Endothelial cell (in vitro differentiated cells): ENCODE results near the gene NCCRP1. TPM values are rescaled to one million over a fixed set of nuclear protein-coding genes. Genes with fewer than 3 reads are reported as not detected.

ENCODE experiments used
- DNase-seq: peaks from one replicate; pipeline ENCODE4 v3.0.0; 2021; ENCODE audit warnings: low spot score
- H3K27ac Mint-ChIP-seq: one replicate; pipeline ENCODE4 v1.8.0; 2021; ENCODE audit warnings: mixed read lengths, inconsistent platforms; ENCODE audit not compliant: unreplicated experiment
- H3K27me3 Mint-ChIP-seq: one replicate; pipeline ENCODE4 v1.8.0; 2021; ENCODE audit warnings: mild to moderate bottlenecking, moderate library complexity, mixed read lengths, inconsistent platforms; ENCODE audit not compliant: unreplicated experiment
- H3K36me3 Mint-ChIP-seq: one replicate; pipeline ENCODE4 v1.8.0; 2021; ENCODE audit warnings: mild to moderate bottlenecking, low read depth, mixed read lengths, inconsistent platforms; ENCODE audit not compliant: unreplicated experiment
- H3K4me1 Mint-ChIP-seq: one replicate; pipeline ENCODE4 v1.8.0; 2021; ENCODE audit warnings: mild to moderate bottlenecking, mixed read lengths, inconsistent platforms; ENCODE audit not compliant: unreplicated experiment
- H3K4me3 Mint-ChIP-seq: one replicate; pipeline ENCODE4 v1.8.0; 2021; ENCODE audit warnings: mild to moderate bottlenecking, mixed read lengths, inconsistent platforms; ENCODE audit not compliant: unreplicated experiment
- H3K9me3 Mint-ChIP-seq: one replicate; pipeline ENCODE4 v1.8.0; 2021; ENCODE audit warnings: mixed read lengths, inconsistent platforms; ENCODE audit not compliant: unreplicated experiment
- total RNA-seq: library from RNA; stranded (reverse); fragmentation: NEBNext Ultra II Directional; extraction: Animal tissue kit (Norgen Biotek cat#: 25700); gene quantifications from one replicate; pipeline ENCODE4 v1.2.1, GENCODE V29; 2021; ENCODE audit not compliant: unreplicated experiment
- TF ChIP-seq, protein P1 (sequence below): fragments of 200-600 bp; sonication (generic); IDR thresholded peaks from one replicate; pipeline ENCODE4 v1.5.0; 2021; ENCODE audit warnings: antibody characterized with exemption; ENCODE audit not compliant: unreplicated experiment

The NCCRP1 gene
- total RNA-seq, 1 donor from 2014 or later = not detected

DNA sequence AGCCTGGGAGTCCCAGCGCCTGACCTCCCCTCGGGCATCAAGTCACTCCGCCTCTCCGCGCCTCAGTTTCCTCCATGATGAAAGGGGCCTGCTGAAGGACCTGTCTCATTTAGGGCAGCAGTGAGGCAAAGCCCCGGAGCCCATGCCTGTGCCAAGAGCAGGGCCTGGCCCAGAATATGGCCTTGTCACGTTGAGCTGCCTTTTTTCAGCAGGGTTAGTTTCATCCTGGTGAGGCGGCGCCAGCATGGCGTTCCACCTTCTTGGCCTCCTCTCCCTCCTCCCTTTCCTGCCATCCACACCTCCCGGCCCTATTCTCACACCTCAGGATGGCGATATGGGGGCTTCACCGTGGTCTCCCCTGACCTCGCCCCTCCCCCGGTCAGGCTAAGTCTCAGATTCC, 41.0 kb upstream of the NCCRP1 start:
- TF ChIP-seq, protein P1, sequence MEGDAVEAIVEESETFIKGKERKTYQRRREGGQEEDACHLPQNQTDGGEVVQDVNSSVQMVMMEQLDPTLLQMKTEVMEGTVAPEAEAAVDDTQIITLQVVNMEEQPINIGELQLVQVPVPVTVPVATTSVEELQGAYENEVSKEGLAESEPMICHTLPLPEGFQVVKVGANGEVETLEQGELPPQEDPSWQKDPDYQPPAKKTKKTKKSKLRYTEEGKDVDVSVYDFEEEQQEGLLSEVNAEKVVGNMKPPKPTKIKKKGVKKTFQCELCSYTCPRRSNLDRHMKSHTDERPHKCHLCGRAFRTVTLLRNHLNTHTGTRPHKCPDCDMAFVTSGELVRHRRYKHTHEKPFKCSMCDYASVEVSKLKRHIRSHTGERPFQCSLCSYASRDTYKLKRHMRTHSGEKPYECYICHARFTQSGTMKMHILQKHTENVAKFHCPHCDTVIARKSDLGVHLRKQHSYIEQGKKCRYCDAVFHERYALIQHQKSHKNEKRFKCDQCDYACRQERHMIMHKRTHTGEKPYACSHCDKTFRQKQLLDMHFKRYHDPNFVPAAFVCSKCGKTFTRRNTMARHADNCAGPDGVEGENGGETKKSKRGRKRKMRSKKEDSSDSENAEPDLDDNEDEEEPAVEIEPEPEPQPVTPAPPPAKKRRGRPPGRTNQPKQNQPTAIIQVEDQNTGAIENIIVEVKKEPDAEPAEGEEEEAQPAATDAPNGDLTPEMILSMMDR = no peak
- no peak for DNase-seq
- Mint-ChIP-seq H3K4me3 (no peak overlapping the region), H3K4me1 (peaks cover 37% of the 10 kb centered on the region), H3K9me3 (no peaks in the 10 kb centered on the region), H3K36me3 (peaks cover 11% of the 10 kb centered on the region), H3K27me3 (peaks cover 11% of the 10 kb centered on the region), H3K27ac (no peak overlapping the region)

DNA sequence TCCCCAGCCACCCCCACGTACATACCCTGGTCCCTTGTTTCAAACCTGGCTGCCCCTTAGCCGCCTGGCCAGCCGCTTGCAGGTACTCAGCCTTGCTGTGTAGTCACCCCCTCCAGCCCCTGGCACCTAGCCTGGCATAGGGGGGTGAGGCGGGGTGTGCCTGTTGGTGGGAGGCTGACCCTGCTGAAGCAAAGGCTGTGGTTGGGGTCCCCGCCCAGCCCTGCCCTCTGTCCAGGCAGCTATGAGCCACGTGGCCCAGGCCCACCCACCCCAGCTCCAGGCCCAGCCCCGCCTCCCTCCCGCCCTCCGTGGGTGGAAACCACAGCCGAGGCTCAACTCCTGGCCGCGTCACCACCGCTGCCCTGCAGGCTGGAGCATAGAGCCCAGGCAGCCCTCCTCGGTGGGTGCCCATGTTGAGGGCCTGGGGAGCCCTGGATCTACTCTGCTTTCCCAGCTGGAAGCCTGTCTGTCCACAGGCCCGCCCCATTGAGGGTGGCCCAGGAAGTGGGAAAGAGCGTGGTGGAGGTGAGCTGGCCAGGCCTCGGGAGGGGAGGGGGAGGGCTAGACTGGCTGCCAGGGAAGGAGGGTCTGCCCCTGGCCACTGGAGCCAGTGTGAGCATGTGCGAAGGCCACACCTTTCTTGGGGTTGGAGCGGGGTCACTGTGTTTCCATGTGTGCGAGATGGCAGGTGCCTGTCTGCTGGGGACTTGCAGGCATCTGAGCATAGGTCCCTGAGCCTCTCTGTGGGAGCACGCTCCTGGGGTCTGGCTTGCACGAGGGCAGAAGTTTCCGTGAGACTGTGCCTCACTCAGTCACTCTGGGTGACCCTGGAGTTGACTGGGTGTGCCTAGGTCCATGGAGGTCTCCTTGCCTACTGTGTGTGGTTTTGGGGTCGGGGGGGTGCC, 40.2 kb upstream of the NCCRP1 start:
- DNase-seq = no peak
- H3K9me3 Mint-ChIP-seq = no peaks in the 10 kb centered on the region
- H3K27ac Mint-ChIP-seq = no peak overlapping the region
- H3K36me3 Mint-ChIP-seq = peaks cover 11% of the 10 kb centered on the region
- H3K4me3 Mint-ChIP-seq = no peak overlapping the region
- TF ChIP-seq, protein P1 = no peak
- H3K4me1 Mint-ChIP-seq = peaks cover 40% of the 10 kb centered on the region
- H3K27me3 Mint-ChIP-seq = peaks cover 8% of the 10 kb centered on the region

DNA sequence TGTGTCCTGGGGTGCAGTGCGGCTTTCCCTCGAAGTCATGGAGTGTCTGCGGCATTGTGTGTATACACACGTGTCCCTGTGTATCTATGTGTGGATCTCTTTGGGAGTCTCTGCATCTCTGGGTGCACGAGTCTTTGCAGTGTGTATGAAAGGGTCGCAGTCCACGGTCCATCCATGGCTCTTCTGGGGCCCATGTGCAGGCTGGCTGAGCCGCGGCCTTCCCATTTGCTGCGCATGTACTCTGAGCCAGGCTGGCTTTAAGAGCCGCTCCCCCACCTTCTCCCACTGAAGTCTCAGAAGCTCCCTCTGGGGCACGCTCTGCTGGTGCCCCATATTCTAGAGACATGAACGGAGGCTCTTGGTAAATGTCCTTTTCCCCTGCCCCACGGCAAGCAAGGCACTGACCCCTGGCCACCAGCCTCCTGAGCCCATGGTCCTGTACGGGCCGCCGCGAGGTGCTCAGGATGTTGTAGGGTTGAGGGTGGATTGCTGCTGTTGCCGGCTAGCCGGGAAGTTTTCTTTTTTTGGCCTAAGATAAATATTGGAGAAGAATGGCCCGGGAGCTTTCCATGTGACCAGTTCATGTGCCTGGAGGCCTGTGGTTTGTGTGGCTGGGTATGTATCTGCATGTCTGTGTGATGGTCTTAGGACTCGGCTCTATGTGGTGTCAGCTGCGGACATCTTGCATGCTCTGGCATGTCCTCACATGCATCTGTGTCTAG, 39.3 kb upstream of the NCCRP1 start:
- no peak for DNase-seq
- Mint-ChIP-seq H3K27me3 (peaks cover 8% of the 10 kb centered on the region), H3K4me3 (no peak overlapping the region), H3K9me3 (no peaks in the 10 kb centered on the region), H3K27ac (no peak overlapping the region), H3K4me1 (peaks cover 40% of the 10 kb centered on the region), H3K36me3 (peaks cover 11% of the 10 kb centered on the region)
- TF ChIP-seq, protein P1 = no peak

DNA sequence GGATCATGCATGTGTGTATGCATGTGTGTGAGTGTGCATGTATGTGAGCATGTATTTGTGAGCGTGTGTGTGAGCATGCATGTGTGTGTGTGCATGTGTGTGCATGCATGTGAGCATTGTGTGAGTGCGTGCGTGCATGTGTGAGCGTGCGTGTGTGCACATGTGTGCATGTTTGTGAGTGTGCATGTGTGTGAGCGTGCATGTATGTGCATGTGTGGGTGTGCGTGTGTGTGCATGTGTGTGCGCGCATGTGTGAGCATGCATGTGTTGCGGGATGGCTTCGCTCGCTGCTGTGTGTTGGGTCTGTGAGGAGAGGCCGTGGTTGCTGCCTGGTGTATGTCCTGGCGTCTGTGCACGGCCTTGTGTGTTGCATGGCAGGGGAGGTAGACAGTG, 38.8 kb upstream of the NCCRP1 start:
- Mint-ChIP-seq H3K9me3 (no peaks in the 10 kb centered on the region), H3K36me3 (peaks cover 11% of the 10 kb centered on the region), H3K4me1 (peaks cover 40% of the 10 kb centered on the region), H3K27ac (no peak overlapping the region), H3K4me3 (no peak overlapping the region), H3K27me3 (peaks cover 8% of the 10 kb centered on the region)
- TF ChIP-seq, protein P1 = no peak
- DNase-seq = no peak
